Body of pancreas (tissue), 4 donors: Measurements from ENCODE around the gene CYSLTR1. TPM values are rescaled to one million over a fixed set of nuclear protein-coding genes. Genes with fewer than 3 reads are reported as not detected.
"Not testable (repeated sequence)": the region's sequence is repeated elsewhere in the genome, so short reads cannot be mapped to it uniquely, and the experiment has no call there.

ENCODE experiments used
- ATAC-seq: fragments of 150-250 bp; one replicate; pipeline ENCODE4 v1.9.1; 2016
- DNase-seq, 4 donors: peaks; one replicate each; pipeline ENCODE4 v3.0.0-alpha.2; 2019
- H3K27ac ChIP-seq, 4 donors: fragments of 200-600 bp; sonication (generic); 1 replicate in 3 of 4; 2 replicates in 1 of 4; pipeline versions ENCODE4 v1.5.1 to v1.6.1; 2016 to 2019; ENCODE audit warnings: mild to moderate bottlenecking in 1 of 4, mixed read lengths in 1 of 4, moderate library complexity in 1 of 4
- H3K27me3 ChIP-seq, 2 donors: fragments of 200-600 bp; sonication (generic); one replicate each; pipeline ENCODE4 v1.6.0; 2016; ENCODE audit warnings: mild to moderate bottlenecking in 1 of 2
- H3K36me3 ChIP-seq, 2 donors: fragments of 200-600 bp; sonication (generic); replicated peaks in 1 of 2; 2 replicates each; pipeline ENCODE4 v1.5.1; 2016; ENCODE audit warnings: low read depth in 2 of 2; ENCODE audit not compliant: insufficient read depth in 1 of 2
- H3K4me1 ChIP-seq: fragments of 200-600 bp; sonication (generic); one replicate; pipeline ENCODE4 v1.6.0; 2016
- H3K4me3 ChIP-seq, 2 donors: fragments of 200-600 bp; sonication (generic); 1 replicate in 1 of 2; 2 replicates in 1 of 2; pipeline ENCODE4 v1.5.1; 2016 to 2019
- H3K9me3 ChIP-seq, 3 donors: fragments of 200-600 bp; sonication (generic); 1 replicate in 2 of 3; 2 replicates in 1 of 3; pipeline ENCODE4 v1.5.1; 2016
- CTCF ChIP-seq, 7 experiments: fragments of 450-650 bp in 4 of 7; fragments of 200-600 bp in 3 of 7; sonication (generic) in 3 of 7; IDR thresholded peaks; one replicate each; pipeline ENCODE4 v1.5.1; 2016 to 2019; ENCODE audit warnings: antibody characterized with exemption in 7 of 7
- POLR2A ChIP-seq, 3 donors: fragments of 450-650 bp; IDR thresholded peaks; one replicate each; pipeline ENCODE4 v1.6.1; 2016; ENCODE audit warnings: antibody characterized with exemption in 3 of 3, mild to moderate bottlenecking in 2 of 3
- WGBS, 2 donors: methylation state at CpG; one replicate each; pipeline ENCODE4 v1.1.5; 2017; 5-methylcytosine and 5-hydroxymethylcytosine counted together
- intact Hi-C: fragments of 100-400 bp; cut with DNase I; formaldehyde crosslinking; loops from one replicate; pipeline ENCODE4 v1.15.1; 2023
- total RNA-seq, 2 donors: library from RNA; depleted of rRNA; stranded (reverse); fragments of >200 nt; gene quantifications; one replicate each; pipeline ENCODE4 v1.1.0, GENCODE V29; 2016

The CYSLTR1 gene
- total RNA-seq, 2 donors from 2014 or later: 0.78 to 4.9 TPM

- no peak for ATAC-seq
- no peaks in the 10 kb centered on the region for H3K36me3 ChIP-seq
- no peak for TF ChIP-seq POLR2A (IDR thresholded peaks at IDR 0.05)
- no peak for TF ChIP-seq CTCF (IDR thresholded peaks at IDR 0.05)
- intact Hi-C loops: no loop called here
- no peaks in the 10 kb centered on the region for H3K9me3 ChIP-seq
- 52 to 73% methylated on average over 2 of the region's 2 CpGs for WGBS, 2 donors
- no peaks in the 10 kb centered on the region for H3K4me1 ChIP-seq
- no peak overlapping the region for H3K4me3 ChIP-seq
- DNase-seq: no peak
- H3K27ac ChIP-seq: no peak overlapping the region
- H3K27me3 ChIP-seq: no peaks in the 10 kb centered on the region
These were observed 43.9 kb downstream of the CYSLTR1 start for GRCh38 chrX:78283511-78283910.

GRCh38 chrX:78237127-78237526 lies 90.3 kb downstream of the CYSLTR1 start:
- no peak overlapping the region for H3K27ac ChIP-seq
- intact Hi-C loops: no loop called here
- no peaks in the 10 kb centered on the region for H3K9me3 ChIP-seq
- H3K4me1 ChIP-seq: no peaks in the 10 kb centered on the region
- no peaks in the 10 kb centered on the region for H3K36me3 ChIP-seq
- TF ChIP-seq POLR2A (IDR thresholded peaks at IDR 0.05) (no peak), CTCF (IDR thresholded peaks at IDR 0.05) (no peak)
- no peak overlapping the region for H3K4me3 ChIP-seq
- ATAC-seq (no peak), DNase-seq (no peak)
- H3K27me3 ChIP-seq: no peaks in the 10 kb centered on the region

GRCh38 chrX:78226047-78226446 lies 101.4 kb downstream of the CYSLTR1 start:
- intact Hi-C loops, H3K4me3 ChIP-seq, H3K27me3 ChIP-seq, DNase-seq, H3K36me3 ChIP-seq, ATAC-seq, H3K4me1 ChIP-seq, H3K9me3 ChIP-seq, H3K27ac ChIP-seq: not testable (repeated sequence)

Other genes starting within 250 kb of the CYSLTR1 start
- gene PGK1, start 223.4 kb downstream of the CYSLTR1 start, total RNA-seq: 10 to 100 TPM; 46.7 to 79.4 TPM
- gene TAF9B, start 188.0 kb downstream of the CYSLTR1 start, total RNA-seq: 10 to 100 TPM; 11.7 to 21.4 TPM